Kidney epithelial cell (primary cell): ENCODE measurements around the gene CHTOP. TPM values are rescaled to one million over a fixed set of nuclear protein-coding genes. Genes with fewer than 3 reads are reported as not detected.

ENCODE experiments used
- DNase-seq: peaks from one replicate; pipeline ENCODE4 v3.0.0-alpha.2; 2010; ENCODE audit warnings: low read depth
- H3K27me3 ChIP-seq: 2 replicates; pipeline ENCODE4 v1.6.0; 2011; ENCODE audit warnings: low read length; ENCODE audit not compliant: control insufficient read depth, insufficient read depth
- H3K36me3 ChIP-seq: 2 replicates; pipeline ENCODE4 v1.5.1; 2011; ENCODE audit warnings: low read length; ENCODE audit not compliant: control insufficient read depth, insufficient read depth
- H3K4me3 ChIP-seq: 2 replicates; pipeline ENCODE4 v1.5.1; 2011; ENCODE audit warnings: low read depth, mild to moderate bottlenecking, control low read depth, low read length
- CTCF ChIP-seq: IDR thresholded peaks from 2 replicates; pipeline ENCODE4 v1.5.1; 2011; ENCODE audit warnings: mild to moderate bottlenecking, moderate library complexity, low read length, control low read depth, inconsistent platforms; ENCODE audit not compliant: insufficient read depth, poor library complexity, severe bottlenecking
- total RNA-seq: library from RNA; depleted of rRNA; stranded (reverse); fragments of >200 nt; gene quantifications from 2 replicates; pipeline ENCODE4 v1.2.3, GENCODE V29; 2015

Gene CHTOP
- total RNA-seq, 1 donor from 2014 or later = 58.1 TPM

- no peak for DNase-seq
- no peaks in the 10 kb centered on the region for H3K27me3 ChIP-seq
- H3K36me3 ChIP-seq = no peaks in the 10 kb centered on the region
- H3K4me3 ChIP-seq = no peak overlapping the region
- no peak for TF ChIP-seq CTCF
These were observed 41.1 kb upstream of the CHTOP start for GRCh38 chr1:153592748-153593147.

- Histone ChIP-seq H3K27me3 (no peaks in the 10 kb centered on the region), H3K36me3 (no peaks in the 10 kb centered on the region), H3K4me3 (no peak overlapping the region)
- TF ChIP-seq CTCF = no peak
- no peak for DNase-seq
These were observed 36.7 kb upstream of the CHTOP start for GRCh38 chr1:153597206-153597605.

GRCh38 chr1:153598309-153599172, 35.3 kb upstream of the CHTOP start:
- Histone ChIP-seq H3K4me3 (no peak overlapping the region), H3K36me3 (no peaks in the 10 kb centered on the region), H3K27me3 (no peaks in the 10 kb centered on the region)
- TF ChIP-seq CTCF = no peak
- DNase-seq = no peak

- no peaks in the 10 kb centered on the region for H3K36me3 ChIP-seq
- no peak for TF ChIP-seq CTCF
- no peaks in the 10 kb centered on the region for H3K27me3 ChIP-seq
- no peak for DNase-seq
- H3K4me3 ChIP-seq = no peak overlapping the region
These were observed 34.0 kb upstream of the CHTOP start for GRCh38 chr1:153599847-153600246.

- DNase-seq = no peak
- no peak for TF ChIP-seq CTCF
- Histone ChIP-seq H3K27me3 (no peaks in the 10 kb centered on the region), H3K4me3 (no peak overlapping the region), H3K36me3 (peaks cover 3% of the 10 kb centered on the region)
These were observed 31.1 kb upstream of the CHTOP start for GRCh38 chr1:153602749-153603148.

- TF ChIP-seq CTCF = no peak
- Histone ChIP-seq H3K36me3 (peaks cover 3% of the 10 kb centered on the region), H3K27me3 (no peaks in the 10 kb centered on the region), H3K4me3 (no peak overlapping the region)
- no peak for DNase-seq
These were observed 27.7 kb upstream of the CHTOP start for GRCh38 chr1:153606194-153606593.
